NCI-H2227 (cell line): Measurements from ENCODE around the gene ACSM2B.
"Not testable (repeated sequence)": the region's sequence is repeated elsewhere in the genome, so short reads cannot be mapped to it uniquely, and the experiment has no call there.

ENCODE experiments used
- DNase-seq: peaks from one replicate; lab custom pipeline; 2025; ENCODE audit not compliant: unreplicated experiment; lab: John Stamatoyannopoulos, UW

ACSM2B gene

GRCh38 chr16:20538687-20539086, 37.5 kb downstream of the ACSM2B start:
- DNase-seq, result no peak

- no peak for DNase-seq
Observed at GRCh38 chr16:20538181-20538580, 38.0 kb downstream of the ACSM2B start.

GRCh38 chr16:20536669-20537068, 39.5 kb downstream of the ACSM2B start:
- DNase-seq, result not testable (repeated sequence)

DNA sequence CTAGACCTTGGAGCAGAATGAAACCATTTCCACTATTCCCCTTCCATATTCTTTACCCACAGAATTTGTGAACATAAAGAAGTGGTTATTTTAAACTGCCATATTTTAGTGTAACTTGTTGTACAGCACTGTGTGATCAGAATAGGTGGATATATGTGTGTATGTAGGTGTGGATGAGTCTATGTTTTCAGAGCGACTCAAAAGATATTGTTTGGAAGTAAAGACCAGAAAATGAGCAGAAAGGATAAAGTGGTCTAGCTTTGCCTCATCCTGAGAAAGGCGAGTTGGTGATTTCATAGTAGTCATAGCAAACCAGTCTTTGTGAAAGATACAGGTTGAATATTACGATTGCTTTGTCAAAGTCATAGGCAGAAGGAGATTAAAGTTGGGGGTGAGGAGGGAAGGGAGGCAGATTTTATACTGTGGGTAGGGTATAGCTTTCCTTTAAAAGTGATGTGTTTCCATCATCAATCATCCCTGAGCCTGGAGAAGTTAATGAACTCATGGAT, 43.8 kb downstream of the ACSM2B start:
- not testable (repeated sequence) for DNase-seq

DNA sequence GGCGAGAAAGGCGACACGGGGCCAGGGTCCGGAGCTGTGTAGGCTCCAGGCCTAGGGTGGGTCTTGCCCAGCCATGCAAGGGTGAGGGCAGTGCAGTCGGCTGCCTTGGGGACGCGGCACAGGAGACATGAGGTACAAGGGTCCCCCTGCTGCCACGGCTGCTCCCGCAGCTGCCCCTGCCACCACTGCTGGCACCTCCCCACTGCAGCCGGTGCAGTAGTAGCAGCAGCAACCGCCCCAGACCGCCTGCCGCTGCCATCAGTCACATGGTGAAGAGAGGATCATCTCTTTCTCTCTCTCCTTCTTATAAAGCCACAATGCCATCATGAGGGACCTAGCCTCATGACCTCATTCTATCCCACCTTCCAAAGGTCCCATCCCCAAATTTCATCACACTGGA, 44.4 kb downstream of the ACSM2B start:
- DNase-seq, result not testable (repeated sequence)

DNA sequence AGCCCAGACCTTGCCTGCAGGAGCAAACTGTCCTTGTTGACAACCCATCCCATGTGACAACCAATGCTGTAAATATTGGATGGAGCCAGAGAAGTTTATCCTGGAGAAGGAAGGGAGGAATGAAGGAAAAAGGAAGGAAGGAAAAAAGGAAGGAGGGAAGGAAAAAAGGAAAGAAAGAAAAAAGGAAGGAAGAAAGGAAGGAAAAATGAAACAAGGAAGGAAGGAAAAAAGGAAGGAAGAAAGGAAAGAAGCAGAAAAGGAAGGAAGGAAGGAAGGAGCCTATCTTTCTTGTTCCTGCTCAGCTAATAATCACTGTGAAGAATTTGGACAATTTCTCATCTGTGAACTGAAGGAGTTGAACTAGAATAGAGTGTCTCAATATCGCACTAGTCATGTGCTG, 56.1 kb downstream of the ACSM2B start:
- no peak for DNase-seq

DNA sequence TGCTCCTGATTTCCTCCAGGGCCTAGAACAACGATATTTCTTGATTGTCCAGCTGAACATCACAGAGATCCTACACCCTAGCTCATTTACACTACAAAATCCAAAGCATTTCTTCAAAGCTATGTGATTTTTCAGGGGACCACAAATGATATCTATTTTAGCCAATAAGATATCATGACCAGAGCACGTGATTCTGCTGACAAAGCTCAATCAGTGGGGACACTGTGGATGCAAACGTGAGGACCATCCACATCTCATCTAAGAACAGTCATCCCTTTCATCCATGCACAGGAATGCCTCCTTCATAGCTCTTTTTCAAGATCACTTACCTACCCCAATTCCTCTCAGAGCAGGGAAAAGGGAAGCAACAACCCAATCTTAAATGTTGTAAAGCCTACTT, 56.9 kb downstream of the ACSM2B start:
- no peak for DNase-seq

DNA sequence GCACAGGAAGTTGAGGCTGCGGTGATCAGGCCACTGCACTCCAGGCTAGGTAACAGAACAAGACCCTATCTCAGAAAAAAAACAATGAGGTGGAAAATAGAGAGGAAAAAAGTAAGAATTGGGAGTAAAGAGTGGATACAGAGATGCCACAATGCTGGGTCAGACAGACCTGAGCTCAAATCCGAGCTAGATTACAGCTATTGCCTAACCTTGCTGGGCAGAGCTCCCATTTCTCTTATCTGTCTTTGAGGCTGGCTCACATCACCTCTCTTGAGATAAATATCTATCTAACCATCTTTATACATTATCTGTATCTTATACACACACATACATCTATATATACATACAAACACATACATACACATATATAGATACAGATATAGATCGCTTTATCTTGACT, 59.0 kb downstream of the ACSM2B start:
- no peak for DNase-seq

- DNase-seq, result no peak
Observed at GRCh38 chr16:20515688-20516090, 60.5 kb downstream of the ACSM2B start.

GRCh38 chr16:20510323-20510722, 65.8 kb downstream of the ACSM2B start:
- no peak for DNase-seq

- DNase-seq, result no peak
Observed at GRCh38 chr16:20507280-20507679, 68.9 kb downstream of the ACSM2B start.

- no peak for DNase-seq
Observed at GRCh38 chr16:20504418-20504817, 71.7 kb downstream of the ACSM2B start.

- not testable (repeated sequence) for DNase-seq
Observed at GRCh38 chr16:20491448-20491847, 84.7 kb downstream of the ACSM2B start.

GRCh38 chr16:20490994-20491393, 85.2 kb downstream of the ACSM2B start:
- DNase-seq, result not testable (repeated sequence)
